Stimulated activated naive CD8-positive, alpha-beta T cell treated with anti-CD3 and anti-CD28 coated beads, Interleukin-15, amount 100 ng/mL, for 72 hours (primary cell): ENCODE data around the gene ADAMTS19.

Experiments used
- ATAC-seq: fragments of 150-1000 bp; cut with Tn5 transposase; 2 replicates; pipeline ENCODE4 v1.10.0; 2021; ENCODE audit warnings: mild to moderate bottlenecking, moderate library complexity
- DNase-seq, 2 donors: peaks; one replicate each; pipeline ENCODE4 v3.0.0; 2021 to 2022
- H3K27ac Mint-ChIP-seq, 2 donors: one replicate each; pipeline ENCODE4 v1.8.0; 2022; ENCODE audit warnings: mild to moderate bottlenecking in 2 of 2, mixed read lengths in 2 of 2, moderate library complexity in 2 of 2
- H3K27me3 Mint-ChIP-seq: one replicate; pipeline ENCODE4 v1.8.0; 2022; ENCODE audit warnings: mixed read lengths
- H3K4me1 Mint-ChIP-seq: one replicate; pipeline ENCODE4 v1.8.0; 2022; ENCODE audit warnings: mild to moderate bottlenecking, mixed read lengths
- H3K4me3 Mint-ChIP-seq, 2 donors: one replicate each; pipeline ENCODE4 v1.8.0; 2022; ENCODE audit warnings: mild to moderate bottlenecking in 2 of 2, mixed read lengths in 2 of 2, moderate library complexity in 1 of 2
- H3K9me3 Mint-ChIP-seq, 2 donors: one replicate each; pipeline ENCODE4 v1.8.0; 2022; ENCODE audit warnings: mixed read lengths in 2 of 2

ADAMTS19 gene

DNA sequence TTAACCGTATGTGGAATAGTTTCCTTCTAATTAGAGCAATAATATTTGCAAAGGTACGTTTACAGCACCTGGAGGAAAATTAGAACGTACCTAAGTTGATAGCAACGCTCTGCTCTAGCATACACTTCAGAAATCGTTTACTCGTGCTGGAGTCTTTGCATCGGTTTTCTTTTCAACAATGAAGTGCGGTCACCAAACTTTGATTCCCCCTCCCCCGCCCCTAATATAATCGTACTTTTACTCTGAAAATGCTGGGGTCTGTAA is 506 bp downstream of the ADAMTS19 start:
- Mint-ChIP-seq H3K9me3 (no peaks in the 10 kb centered on the region), H3K4me3 (peak overlapping the region; percentile 58 to 77), H3K27me3 (peaks cover 61% of the 10 kb centered on the region), H3K27ac (no peak overlapping the region), H3K4me1 (peaks cover 18% of the 10 kb centered on the region)
- peak; percentile 10 for ATAC-seq
- DNase-seq, result no peak

- Mint-ChIP-seq H3K9me3 (no peaks in the 10 kb centered on the region), H3K4me3 (peak overlapping the region; percentile 58 to 77), H3K27me3 (peaks cover 61% of the 10 kb centered on the region), H3K27ac (no peak overlapping the region), H3K4me1 (peaks cover 18% of the 10 kb centered on the region)
- peak; percentile 64 for ATAC-seq
- peak; percentile 13 to 20 for DNase-seq
Observed at GRCh38 chr5:129460936-129461710, 1.0 kb downstream of the ADAMTS19 start.

GRCh38 chr5:129461711-129462332 is 1.7 kb downstream of the ADAMTS19 start:
- H3K27ac Mint-ChIP-seq, result no peak overlapping the region
- H3K27me3 Mint-ChIP-seq, result peaks cover 57% of the 10 kb centered on the region

DNA sequence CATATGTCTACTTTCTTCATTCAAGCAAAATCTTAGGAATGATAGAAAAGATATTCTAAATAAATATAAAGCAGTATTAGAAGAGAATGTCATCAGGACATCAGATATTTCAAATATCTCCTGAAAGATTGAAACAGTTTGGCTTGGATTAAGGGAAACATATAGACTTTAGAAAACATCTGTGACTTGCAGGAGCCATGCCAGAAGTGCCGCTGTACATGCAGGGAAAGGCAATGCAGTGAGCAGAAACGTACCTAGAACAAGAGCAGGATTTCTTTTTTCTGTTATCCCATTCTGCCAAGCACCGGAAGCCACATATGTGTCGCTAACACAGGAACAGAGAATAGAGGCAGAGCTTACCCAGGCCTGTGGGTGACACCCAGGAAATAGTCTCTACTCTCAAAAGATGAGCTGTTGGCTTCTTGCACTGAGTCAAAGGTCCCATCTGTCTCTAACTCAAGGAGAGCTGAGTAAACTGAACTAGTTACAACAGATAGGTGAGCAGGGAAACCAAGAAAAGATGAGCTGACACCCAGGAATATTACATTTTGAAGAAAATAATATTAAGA is 5.8 kb downstream of the ADAMTS19 start:
- peaks cover 6% of the 10 kb centered on the region for H3K4me1 Mint-ChIP-seq
- H3K27ac Mint-ChIP-seq, result no peak overlapping the region
- H3K4me3 Mint-ChIP-seq, result no peak overlapping the region
- no peak for DNase-seq
- H3K27me3 Mint-ChIP-seq, result peaks cover 20% of the 10 kb centered on the region
- ATAC-seq, result no peak
- no peaks in the 10 kb centered on the region for H3K9me3 Mint-ChIP-seq

More at GRCh38 chr5:129461711-129462332, 1.7 kb downstream of the ADAMTS19 start:
- no peak for DNase-seq
- peak overlapping the region; percentile 45 to 61 for H3K4me3 Mint-ChIP-seq
- no peaks in the 10 kb centered on the region for H3K9me3 Mint-ChIP-seq
- H3K4me1 Mint-ChIP-seq, result peaks cover 18% of the 10 kb centered on the region
- ATAC-seq, result no peak

DNA sequence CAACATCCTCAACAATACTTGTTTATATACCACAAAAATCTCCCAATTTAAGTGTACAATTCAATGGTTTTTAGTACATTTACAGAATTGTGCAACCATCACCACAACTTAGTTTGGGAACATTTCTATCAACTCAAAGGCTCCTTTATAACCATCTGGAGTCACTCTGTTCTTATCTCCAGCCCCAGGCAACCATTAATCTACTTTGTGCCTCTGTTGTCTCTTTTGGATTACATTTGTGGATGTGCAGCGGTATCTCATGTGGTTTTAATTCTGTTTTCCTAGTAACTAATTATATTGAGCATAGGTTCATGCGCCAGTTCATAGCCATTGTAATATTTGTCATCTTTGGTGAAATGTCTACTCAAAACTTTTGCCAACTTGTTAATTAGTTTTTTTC is 14.4 kb downstream of the ADAMTS19 start:
- H3K9me3 Mint-ChIP-seq, result no peaks in the 10 kb centered on the region
- no peaks in the 10 kb centered on the region for H3K4me1 Mint-ChIP-seq
- no peak for ATAC-seq

GRCh38 chr5:129476751-129477150 is 16.7 kb downstream of the ADAMTS19 start:
- Mint-ChIP-seq H3K27me3 (no peaks in the 10 kb centered on the region), H3K4me1 (no peaks in the 10 kb centered on the region), H3K4me3 (no peak overlapping the region), H3K27ac (no peak overlapping the region), H3K9me3 (no peaks in the 10 kb centered on the region)
- DNase-seq (no peak), ATAC-seq (no peak)

More for the DNA sequence above, 14.4 kb downstream of the ADAMTS19 start:
- no peak overlapping the region for H3K27ac Mint-ChIP-seq
- H3K27me3 Mint-ChIP-seq, result no peaks in the 10 kb centered on the region
- DNase-seq, result no peak
- no peak overlapping the region for H3K4me3 Mint-ChIP-seq

DNA sequence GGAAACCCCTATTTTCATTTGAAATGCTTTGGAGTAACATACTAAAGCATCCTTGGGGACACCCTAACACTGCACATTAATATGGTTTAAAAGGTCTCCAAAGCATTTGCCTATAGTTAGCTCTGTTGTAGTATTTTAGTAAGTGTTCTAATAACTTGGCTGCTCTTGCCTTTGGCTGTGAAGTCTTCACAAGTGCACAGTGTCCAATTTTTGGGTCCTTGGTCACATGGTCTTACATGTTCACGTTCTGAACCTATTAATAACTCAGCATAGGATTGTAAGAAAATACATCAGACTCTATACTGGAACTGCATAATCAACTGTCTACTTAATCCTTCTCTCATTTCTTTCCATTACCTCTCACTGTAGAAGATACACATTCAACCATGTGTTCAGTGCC is 17.4 kb downstream of the ADAMTS19 start:
- ATAC-seq, result no peak
- DNase-seq, result no peak
- H3K9me3 Mint-ChIP-seq, result no peaks in the 10 kb centered on the region
- no peaks in the 10 kb centered on the region for H3K27me3 Mint-ChIP-seq
- no peak overlapping the region for H3K4me3 Mint-ChIP-seq
- H3K4me1 Mint-ChIP-seq, result no peaks in the 10 kb centered on the region
- no peak overlapping the region for H3K27ac Mint-ChIP-seq

- no peaks in the 10 kb centered on the region for H3K4me1 Mint-ChIP-seq
- no peak for DNase-seq
- H3K4me3 Mint-ChIP-seq, result no peak overlapping the region
- no peaks in the 10 kb centered on the region for H3K9me3 Mint-ChIP-seq
- no peaks in the 10 kb centered on the region for H3K27me3 Mint-ChIP-seq
- no peak for ATAC-seq
- no peak overlapping the region for H3K27ac Mint-ChIP-seq
Observed at GRCh38 chr5:129481161-129481560, 21.1 kb downstream of the ADAMTS19 start.

GRCh38 chr5:129496421-129496820 is 36.3 kb downstream of the ADAMTS19 start:
- Mint-ChIP-seq H3K4me3 (no peak overlapping the region), H3K27me3 (no peaks in the 10 kb centered on the region), H3K9me3 (peaks cover 0 to 5% of the 10 kb centered on the region in 2 donors), H3K4me1 (no peaks in the 10 kb centered on the region), H3K27ac (no peak overlapping the region)
- DNase-seq (no peak), ATAC-seq (no peak)

GRCh38 chr5:129496864-129497595 is 36.9 kb downstream of the ADAMTS19 start:
- Mint-ChIP-seq H3K4me3 (no peak overlapping the region), H3K27ac (no peak overlapping the region), H3K4me1 (no peaks in the 10 kb centered on the region), H3K9me3 (peaks cover 0 to 1% of the 10 kb centered on the region in 2 donors), H3K27me3 (no peaks in the 10 kb centered on the region)
- DNase-seq, result no peak
- no peak for ATAC-seq

DNA sequence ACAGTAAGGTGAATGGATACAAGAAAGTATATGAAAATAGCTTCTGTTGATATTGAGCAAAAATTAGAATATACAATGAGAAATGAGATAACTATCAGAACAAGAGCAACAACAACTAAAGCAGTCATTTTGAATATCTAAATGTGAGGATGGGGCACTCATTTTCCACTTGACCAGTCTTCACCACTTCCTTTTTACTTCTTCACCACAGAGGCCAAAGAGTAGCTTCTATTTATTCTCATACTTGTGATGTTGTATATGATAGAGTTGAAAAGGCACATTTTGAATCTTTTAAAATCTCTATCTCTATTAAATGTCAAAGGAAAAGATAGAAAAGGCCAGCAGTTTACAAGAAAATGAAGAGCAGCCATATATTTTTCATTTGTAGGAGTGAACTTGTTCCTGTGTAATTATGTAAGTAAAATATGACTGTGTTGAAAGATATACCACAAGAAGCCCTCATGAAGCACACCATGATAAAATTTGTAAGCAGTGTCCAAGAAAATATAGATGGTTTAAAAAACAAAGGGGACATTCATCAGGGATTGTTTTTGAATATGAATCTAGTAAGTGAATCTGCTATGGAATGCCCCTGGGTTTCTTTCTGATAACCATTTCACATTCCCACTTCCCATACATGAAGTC is 39.2 kb downstream of the ADAMTS19 start:
- no peaks in the 10 kb centered on the region for H3K27me3 Mint-ChIP-seq
- ATAC-seq (no peak), DNase-seq (no peak)
- no peak overlapping the region for H3K4me3 Mint-ChIP-seq
- H3K9me3 Mint-ChIP-seq, result no peaks in the 10 kb centered on the region
- H3K27ac Mint-ChIP-seq, result no peak overlapping the region
- H3K4me1 Mint-ChIP-seq, result no peaks in the 10 kb centered on the region

DNA sequence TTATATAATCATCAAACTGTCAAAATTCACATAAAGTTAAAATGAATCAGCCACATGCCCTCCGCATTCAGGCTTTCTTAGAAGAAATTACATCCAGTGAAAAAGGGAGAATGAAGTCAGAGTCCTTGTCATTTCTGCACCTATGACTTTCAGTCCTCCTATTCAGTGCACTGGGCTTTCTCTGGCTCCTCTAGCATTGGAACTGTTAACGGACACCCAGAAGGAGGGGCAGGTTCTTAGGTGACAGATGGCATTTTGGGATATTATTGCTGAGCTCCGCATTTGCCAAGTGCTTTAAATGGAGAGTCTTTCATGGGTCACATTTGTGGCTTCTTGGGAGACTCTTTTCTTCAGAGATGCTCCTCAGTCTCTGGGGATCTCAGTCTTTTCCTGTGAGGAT is 40.0 kb downstream of the ADAMTS19 start:
- ATAC-seq, result no peak
- Mint-ChIP-seq H3K4me1 (no peaks in the 10 kb centered on the region), H3K27me3 (no peaks in the 10 kb centered on the region), H3K9me3 (no peaks in the 10 kb centered on the region), H3K27ac (no peak overlapping the region), H3K4me3 (no peak overlapping the region)
- no peak for DNase-seq

- Mint-ChIP-seq H3K4me1 (no peaks in the 10 kb centered on the region), H3K27me3 (no peaks in the 10 kb centered on the region), H3K4me3 (no peak overlapping the region), H3K27ac (no peak overlapping the region), H3K9me3 (no peaks in the 10 kb centered on the region)
- no peak for ATAC-seq
- DNase-seq, result no peak
Observed at GRCh38 chr5:129506086-129506485, 46.0 kb downstream of the ADAMTS19 start.

DNA sequence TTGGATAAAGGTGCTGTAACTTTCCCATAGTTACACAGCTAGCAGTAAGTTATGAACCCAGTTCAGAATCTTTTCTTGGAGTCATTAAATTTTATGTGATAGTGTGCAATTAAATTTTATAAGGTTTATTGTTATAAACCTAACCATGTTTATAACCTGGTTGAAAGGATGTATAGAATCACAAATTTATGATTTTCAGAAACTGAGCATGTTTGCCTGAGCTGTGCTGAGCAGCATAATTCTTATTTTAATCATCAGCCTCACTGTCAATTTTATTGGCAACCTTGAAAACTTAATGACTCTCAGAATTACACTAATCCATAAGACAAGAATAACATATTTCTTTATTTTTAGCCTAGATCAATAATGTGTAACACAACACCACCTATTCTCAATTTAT is 46.9 kb downstream of the ADAMTS19 start:
- Mint-ChIP-seq H3K4me1 (no peaks in the 10 kb centered on the region), H3K9me3 (no peaks in the 10 kb centered on the region), H3K27ac (no peak overlapping the region), H3K27me3 (no peaks in the 10 kb centered on the region), H3K4me3 (no peak overlapping the region)
- DNase-seq (no peak), ATAC-seq (no peak)

DNA sequence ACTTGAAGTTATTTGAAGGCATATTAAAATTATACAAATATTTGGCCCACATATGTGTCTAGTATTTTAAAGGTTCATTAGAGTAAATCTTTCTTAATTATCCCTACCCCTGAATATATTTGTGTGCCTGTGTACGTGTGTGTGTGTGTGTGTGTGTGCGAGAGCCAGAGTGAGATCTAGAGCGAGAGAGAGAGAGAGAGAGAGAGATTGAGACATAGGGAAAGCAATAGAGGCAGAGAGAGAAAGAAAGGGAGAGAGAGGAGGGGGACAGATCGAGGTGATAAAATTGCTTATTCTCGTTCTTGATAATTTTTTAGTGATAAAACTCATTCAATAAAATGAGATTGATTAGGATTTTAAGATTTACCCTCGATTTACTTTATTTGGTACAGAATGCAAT is 47.4 kb downstream of the ADAMTS19 start:
- Mint-ChIP-seq H3K9me3 (no peaks in the 10 kb centered on the region), H3K27me3 (no peaks in the 10 kb centered on the region), H3K4me3 (no peak overlapping the region), H3K27ac (no peak overlapping the region), H3K4me1 (no peaks in the 10 kb centered on the region)
- DNase-seq (no peak), ATAC-seq (no peak)
